HG03460 (cell line): ENCODE results near the gene CFAP46.

ENCODE experiments used
- ATAC-seq: cut with Tn5 transposase; IDR thresholded peaks from one replicate; pipeline ENCODE4 v1.9.1; 2021; ENCODE audit not compliant: unreplicated experiment

CFAP46 gene

GRCh38 chr10:132885451-132886210 is 56.7 kb downstream of the CFAP46 start:
- ATAC-seq, result no peak

GRCh38 chr10:132884691-132885271 is 57.6 kb downstream of the CFAP46 start:
- no peak for ATAC-seq

- ATAC-seq, result no peak
These were observed 58.3 kb downstream of the CFAP46 start for GRCh38 chr10:132884041-132884440.

- no peak for ATAC-seq
These were observed 58.9 kb downstream of the CFAP46 start for GRCh38 chr10:132883391-132883881.

- ATAC-seq, result no peak
These were observed 60.1 kb downstream of the CFAP46 start for GRCh38 chr10:132882069-132882951.

- no peak for ATAC-seq
These were observed 61.0 kb downstream of the CFAP46 start for GRCh38 chr10:132881186-132881920.

GRCh38 chr10:132880128-132880981 is 62.0 kb downstream of the CFAP46 start:
- no peak for ATAC-seq

GRCh38 chr10:132879408-132880127 is 62.8 kb downstream of the CFAP46 start:
- no peak for ATAC-seq

GRCh38 chr10:132878730-132879407 is 63.5 kb downstream of the CFAP46 start:
- ATAC-seq, result no peak

GRCh38 chr10:132878091-132878729 is 64.2 kb downstream of the CFAP46 start:
- no peak for ATAC-seq

- no peak for ATAC-seq
These were observed 64.9 kb downstream of the CFAP46 start for GRCh38 chr10:132877473-132877872.

- no peak for ATAC-seq
These were observed 65.4 kb downstream of the CFAP46 start for GRCh38 chr10:132876993-132877431.

GRCh38 chr10:132876131-132876860 is 66.1 kb downstream of the CFAP46 start:
- ATAC-seq, result no peak

GRCh38 chr10:132875435-132875834 is 66.9 kb downstream of the CFAP46 start:
- no peak for ATAC-seq

GRCh38 chr10:132873395-132873794 is 69.0 kb downstream of the CFAP46 start:
- ATAC-seq, result no peak

- ATAC-seq, result no peak
These were observed 69.7 kb downstream of the CFAP46 start for GRCh38 chr10:132872658-132873057.

- no peak for ATAC-seq
These were observed 71.9 kb downstream of the CFAP46 start for GRCh38 chr10:132870426-132870825.
